DOHH2 (cell line): Measurements from ENCODE around the gene PEX3.

ENCODE experiments used
- H3F3A ChIP-seq: fragments of 200-600 bp; sonication (generic), shearing (Covaris generic); 2 replicates; pipeline ENCODE4 v1.6.0; 2016; ENCODE audit warnings: antibody characterized with exemption, mild to moderate bottlenecking; ENCODE audit not compliant: control insufficient read depth, insufficient read depth
- H3K27ac ChIP-seq: fragments of 200-600 bp; sonication (generic); 2 replicates; pipeline ENCODE4 v1.5.1; 2014; ENCODE audit warnings: low read depth, mild to moderate bottlenecking, low read length, moderate library complexity
- H3K27me3 ChIP-seq: fragments of 200-600 bp; sonication (generic); 2 replicates; pipeline ENCODE4 v1.6.1; 2014; ENCODE audit warnings: mild to moderate bottlenecking, low read length, mixed read lengths; ENCODE audit not compliant: control insufficient read depth
- H3K36me3 ChIP-seq: fragments of 200-600 bp; sonication (generic); 2 replicates; pipeline ENCODE4 v1.6.1; 2014; ENCODE audit warnings: mild to moderate bottlenecking, low read length, moderate library complexity, mixed read lengths; ENCODE audit not compliant: control insufficient read depth
- H3K4me1 ChIP-seq: fragments of 200-600 bp; sonication (generic); 2 replicates; pipeline ENCODE4 v1.6.1; 2014; ENCODE audit warnings: mild to moderate bottlenecking, low read length, mixed read lengths; ENCODE audit not compliant: control insufficient read depth
- H3K4me2 ChIP-seq: fragments of 200-600 bp; sonication (generic); 2 replicates; pipeline ENCODE4 v1.6.0; 2014; ENCODE audit warnings: mild to moderate bottlenecking, low read length, moderate library complexity
- H3K4me3 ChIP-seq: fragments of 200-600 bp; sonication (generic); 2 replicates; pipeline ENCODE4 v1.5.1; 2014; ENCODE audit warnings: mild to moderate bottlenecking, low read length, mixed read lengths
- H3K79me2 ChIP-seq: fragments of 200-600 bp; sonication (generic); 2 replicates; pipeline ENCODE4 v1.6.1; 2014; ENCODE audit warnings: mild to moderate bottlenecking, low read length, mixed read lengths; ENCODE audit not compliant: control insufficient read depth
- H3K9me2 ChIP-seq: fragments of 200-600 bp; sonication (generic); replicated peaks from 2 replicates; pipeline ENCODE4 v1.6.1; 2014; ENCODE audit warnings: mild to moderate bottlenecking, low read length, mixed read lengths; ENCODE audit not compliant: control insufficient read depth
- H3K9me3 ChIP-seq: fragments of 200-600 bp; sonication (generic); 2 replicates; pipeline ENCODE4 v1.6.1; 2014; ENCODE audit warnings: antibody characterized with exemption, low read length, mixed read lengths; ENCODE audit not compliant: control insufficient read depth, insufficient read depth
- H4K20me1 ChIP-seq: fragments of 200-600 bp; sonication (generic); 2 replicates; pipeline ENCODE4 v1.6.0; 2014; ENCODE audit warnings: low read depth, mild to moderate bottlenecking, antibody characterized with exemption, low read length, moderate library complexity; ENCODE audit not compliant: control insufficient read depth, insufficient read depth
- CTCF ChIP-seq: fragments of 200-600 bp; sonication (generic); IDR thresholded peaks from one replicate; pipeline ENCODE4 v1.5.1; 2014; ENCODE audit warnings: antibody characterized with exemption, mild to moderate bottlenecking, low read depth, low read length; ENCODE audit not compliant: poor library complexity, severe bottlenecking
- EZH2phosphoT487 ChIP-seq: fragments of 200-600 bp; sonication (generic); IDR thresholded peaks from 2 replicates; pipeline ENCODE4 v1.6.1; 2017; ENCODE audit warnings: borderline replicate concordance, mild to moderate bottlenecking, antibody characterized with exemption, low read length, moderate library complexity, mixed read lengths

Gene PEX3

GRCh38 chr6:143539106-143539505 lies 88.5 kb downstream of the PEX3 start:
- no peaks in the 10 kb centered on the region for H3F3A ChIP-seq
- no peaks in the 10 kb centered on the region for H3K79me2 ChIP-seq
- peaks cover 19% of the 10 kb centered on the region for H3K4me1 ChIP-seq
- no peaks in the 10 kb centered on the region for H3K9me2 ChIP-seq
- H3K4me2 ChIP-seq, result no peak overlapping the region
- peaks cover 33% of the 10 kb centered on the region for H3K27me3 ChIP-seq
- H3K4me3 ChIP-seq, result no peak overlapping the region
- H3K27ac ChIP-seq, result no peak overlapping the region
- no peaks in the 10 kb centered on the region for H4K20me1 ChIP-seq
- H3K9me3 ChIP-seq, result no peaks in the 10 kb centered on the region
- no peaks in the 10 kb centered on the region for H3K36me3 ChIP-seq
- TF ChIP-seq EZH2phosphoT487 (no peak), CTCF (no peak)

GRCh38 chr6:143539734-143540133 lies 89.1 kb downstream of the PEX3 start:
- no peak overlapping the region for H3K4me2 ChIP-seq
- H3K79me2 ChIP-seq, result no peaks in the 10 kb centered on the region

GRCh38 chr6:143540192-143540591 lies 89.6 kb downstream of the PEX3 start:
- Histone ChIP-seq H3K27me3 (peaks cover 33% of the 10 kb centered on the region), H4K20me1 (no peaks in the 10 kb centered on the region), H3K4me1 (peaks cover 10% of the 10 kb centered on the region), H3K4me2 (no peak overlapping the region), H3K79me2 (no peaks in the 10 kb centered on the region), H3K4me3 (no peak overlapping the region), H3K27ac (no peak overlapping the region), H3K9me2 (no peaks in the 10 kb centered on the region), H3F3A (no peaks in the 10 kb centered on the region), H3K9me3 (no peaks in the 10 kb centered on the region), H3K36me3 (no peaks in the 10 kb centered on the region)
- TF ChIP-seq CTCF (no peak), EZH2phosphoT487 (no peak)

More at GRCh38 chr6:143539734-143540133, 89.1 kb downstream of the PEX3 start:
- Histone ChIP-seq H3K9me3 (no peaks in the 10 kb centered on the region), H3K27me3 (peaks cover 33% of the 10 kb centered on the region), H3K4me1 (peaks cover 15% of the 10 kb centered on the region), H3F3A (no peaks in the 10 kb centered on the region), H4K20me1 (no peaks in the 10 kb centered on the region), H3K36me3 (no peaks in the 10 kb centered on the region), H3K9me2 (no peaks in the 10 kb centered on the region), H3K4me3 (no peak overlapping the region), H3K27ac (no peak overlapping the region)
- TF ChIP-seq CTCF, result no peak
- TF ChIP-seq EZH2phosphoT487, result no peak
